ENCODE results near the gene HMSD. TPM values are rescaled to one million over a fixed set of nuclear protein-coding genes. Genes with fewer than 3 reads are reported as not detected.

Gene HMSD
- total and polyA plus RNA-seq, 9 donors = 0.12 to 0.51 (median 0.18) TPM; not detected in 6

- Histone ChIP-seq H3K4me3 (ENCODE audit: low read length) (no peak overlapping the region), H3K27ac (ENCODE audit: low read length) (no peak overlapping the region), H3K4me1 (ENCODE audit: control insufficient read depth, insufficient read depth, low read length) (peaks cover 11% of the 10 kb centered on the region), H3K9me3 (replicated peaks; ENCODE audit: control insufficient read depth, low read depth, low read length) (no peaks in the 10 kb centered on the region), H3K27me3 (ENCODE audit: control insufficient read depth, insufficient read depth, low read length) (no peaks in the 10 kb centered on the region), H3K36me3 (ENCODE audit: control insufficient read depth, insufficient read depth, low read length) (no peaks in the 10 kb centered on the region)
- no peak for DNase-seq
- 72% methylated on average over 11 of the region's 13 CpGs for WGBS (ENCODE audit: insufficient coverage)
Measured at GRCh38 chr18:63971320-63972001, 22.4 kb downstream of the HMSD start.

GRCh38 chr18:63972002-63972376 lies 22.9 kb downstream of the HMSD start:
- DNase-seq = no peak
- Histone ChIP-seq H3K4me1 (ENCODE audit: control insufficient read depth, insufficient read depth, low read length) (peaks cover 11% of the 10 kb centered on the region), H3K4me3 (ENCODE audit: low read length) (no peak overlapping the region), H3K9me3 (replicated peaks; ENCODE audit: control insufficient read depth, low read depth, low read length) (no peaks in the 10 kb centered on the region), H3K27me3 (ENCODE audit: control insufficient read depth, insufficient read depth, low read length) (no peaks in the 10 kb centered on the region), H3K36me3 (ENCODE audit: control insufficient read depth, insufficient read depth, low read length) (no peaks in the 10 kb centered on the region), H3K27ac (ENCODE audit: low read length) (no peak overlapping the region)
- WGBS (ENCODE audit: insufficient coverage) = 100% methylated on average over 1 of the region's 5 CpGs

GRCh38 chr18:63974991-63975390 lies 25.9 kb downstream of the HMSD start:
- H3K4me3 ChIP-seq (ENCODE audit: low read length) = no peak overlapping the region
- no peaks in the 10 kb centered on the region for H3K36me3 ChIP-seq (ENCODE audit: control insufficient read depth, insufficient read depth, low read length)
- H3K27me3 ChIP-seq (ENCODE audit: control insufficient read depth, insufficient read depth, low read length) = no peaks in the 10 kb centered on the region
- no peaks in the 10 kb centered on the region for H3K9me3 ChIP-seq (replicated peaks; ENCODE audit: control insufficient read depth, low read depth, low read length)
- no peak overlapping the region for H3K27ac ChIP-seq (ENCODE audit: low read length)
- DNase-seq = no peak
- peaks cover 7% of the 10 kb centered on the region for H3K4me1 ChIP-seq (ENCODE audit: control insufficient read depth, insufficient read depth, low read length)
- WGBS (ENCODE audit: insufficient coverage) = no CpG with 5 or more reads among the region's 2 CpGs

- H3K27me3 ChIP-seq (ENCODE audit: control insufficient read depth, insufficient read depth, low read length) = no peaks in the 10 kb centered on the region
- WGBS (ENCODE audit: insufficient coverage) = no CpG with 5 or more reads among the region's 3 CpGs
- no peak overlapping the region for H3K27ac ChIP-seq (ENCODE audit: low read length)
- no peaks in the 10 kb centered on the region for H3K9me3 ChIP-seq (replicated peaks; ENCODE audit: control insufficient read depth, low read depth, low read length)
- no peak overlapping the region for H3K4me3 ChIP-seq (ENCODE audit: low read length)
- peak; percentile 24 for DNase-seq
- peaks cover 5% of the 10 kb centered on the region for H3K4me1 ChIP-seq (ENCODE audit: control insufficient read depth, insufficient read depth, low read length)
- H3K36me3 ChIP-seq (ENCODE audit: control insufficient read depth, insufficient read depth, low read length) = no peaks in the 10 kb centered on the region
Measured at GRCh38 chr18:63975628-63976027, 26.5 kb downstream of the HMSD start.

GRCh38 chr18:63977040-63977439 lies 27.9 kb downstream of the HMSD start:
- H3K36me3 ChIP-seq (ENCODE audit: control insufficient read depth, insufficient read depth, low read length) = no peaks in the 10 kb centered on the region
- 80% methylated on average over 2 of the region's 3 CpGs for WGBS (ENCODE audit: insufficient coverage)
- no peaks in the 10 kb centered on the region for H3K27me3 ChIP-seq (ENCODE audit: control insufficient read depth, insufficient read depth, low read length)
- no peak overlapping the region for H3K27ac ChIP-seq (ENCODE audit: low read length)
- H3K9me3 ChIP-seq (replicated peaks; ENCODE audit: control insufficient read depth, low read depth, low read length) = no peaks in the 10 kb centered on the region
- H3K4me3 ChIP-seq (ENCODE audit: low read length) = no peak overlapping the region
- H3K4me1 ChIP-seq (ENCODE audit: control insufficient read depth, insufficient read depth, low read length) = no peaks in the 10 kb centered on the region
- no peak for DNase-seq

GRCh38 chr18:63979409-63979920 lies 30.4 kb downstream of the HMSD start:
- peak; percentile 75 for DNase-seq
- no peaks in the 10 kb centered on the region for H3K36me3 ChIP-seq (ENCODE audit: control insufficient read depth, insufficient read depth, low read length)
- no peaks in the 10 kb centered on the region for H3K27me3 ChIP-seq (ENCODE audit: control insufficient read depth, insufficient read depth, low read length)
- WGBS (ENCODE audit: insufficient coverage) = 10% methylated on average over 2 of the region's 6 CpGs
- H3K27ac ChIP-seq (ENCODE audit: low read length) = no peak overlapping the region
- H3K9me3 ChIP-seq (replicated peaks; ENCODE audit: control insufficient read depth, low read depth, low read length) = no peaks in the 10 kb centered on the region
- H3K4me1 ChIP-seq (ENCODE audit: control insufficient read depth, insufficient read depth, low read length) = no peaks in the 10 kb centered on the region
- H3K4me3 ChIP-seq (ENCODE audit: low read length) = no peak overlapping the region

- no peak for DNase-seq
- H3K9me3 ChIP-seq (replicated peaks; ENCODE audit: control insufficient read depth, low read depth, low read length) = no peaks in the 10 kb centered on the region
- H3K4me1 ChIP-seq (ENCODE audit: control insufficient read depth, insufficient read depth, low read length) = no peaks in the 10 kb centered on the region
- H3K27me3 ChIP-seq (ENCODE audit: control insufficient read depth, insufficient read depth, low read length) = no peaks in the 10 kb centered on the region
- no peak overlapping the region for H3K27ac ChIP-seq (ENCODE audit: low read length)
- no peak overlapping the region for H3K4me3 ChIP-seq (ENCODE audit: low read length)
- 59% methylated on average over 4 of the region's 7 CpGs for WGBS (ENCODE audit: insufficient coverage)
- H3K36me3 ChIP-seq (ENCODE audit: control insufficient read depth, insufficient read depth, low read length) = no peaks in the 10 kb centered on the region
Measured at GRCh38 chr18:63980027-63980426, 30.9 kb downstream of the HMSD start.

- DNase-seq = no peak
- 91% methylated on average over 4 of the region's 6 CpGs for WGBS (ENCODE audit: insufficient coverage)
- no peaks in the 10 kb centered on the region for H3K4me1 ChIP-seq (ENCODE audit: control insufficient read depth, insufficient read depth, low read length)
- no peaks in the 10 kb centered on the region for H3K27me3 ChIP-seq (ENCODE audit: control insufficient read depth, insufficient read depth, low read length)
- no peak overlapping the region for H3K27ac ChIP-seq (ENCODE audit: low read length)
- H3K4me3 ChIP-seq (ENCODE audit: low read length) = no peak overlapping the region
- no peaks in the 10 kb centered on the region for H3K36me3 ChIP-seq (ENCODE audit: control insufficient read depth, insufficient read depth, low read length)
- no peaks in the 10 kb centered on the region for H3K9me3 ChIP-seq (replicated peaks; ENCODE audit: control insufficient read depth, low read depth, low read length)
Measured at GRCh38 chr18:63980896-63981460, 31.9 kb downstream of the HMSD start.

- Histone ChIP-seq H3K27ac (ENCODE audit: low read length) (no peak overlapping the region), H3K4me1 (ENCODE audit: control insufficient read depth, insufficient read depth, low read length) (no peaks in the 10 kb centered on the region), H3K36me3 (ENCODE audit: control insufficient read depth, insufficient read depth, low read length) (no peaks in the 10 kb centered on the region), H3K27me3 (ENCODE audit: control insufficient read depth, insufficient read depth, low read length) (no peaks in the 10 kb centered on the region), H3K9me3 (replicated peaks; ENCODE audit: control insufficient read depth, low read depth, low read length) (no peaks in the 10 kb centered on the region), H3K4me3 (ENCODE audit: low read length) (no peak overlapping the region)
- WGBS (ENCODE audit: insufficient coverage) = 86% methylated on average over 1 of the region's 2 CpGs
- no peak for DNase-seq
Measured at GRCh38 chr18:63981719-63982118, 32.6 kb downstream of the HMSD start.

- 90% methylated on average over 2 of the region's 3 CpGs for WGBS (ENCODE audit: insufficient coverage)
- no peak overlapping the region for H3K27ac ChIP-seq (ENCODE audit: low read length)
- no peaks in the 10 kb centered on the region for H3K4me1 ChIP-seq (ENCODE audit: control insufficient read depth, insufficient read depth, low read length)
- no peaks in the 10 kb centered on the region for H3K36me3 ChIP-seq (ENCODE audit: control insufficient read depth, insufficient read depth, low read length)
- H3K4me3 ChIP-seq (ENCODE audit: low read length) = no peak overlapping the region
- no peaks in the 10 kb centered on the region for H3K27me3 ChIP-seq (ENCODE audit: control insufficient read depth, insufficient read depth, low read length)
- H3K9me3 ChIP-seq (replicated peaks; ENCODE audit: control insufficient read depth, low read depth, low read length) = no peaks in the 10 kb centered on the region
- no peak for DNase-seq
Measured at GRCh38 chr18:63982361-63982760, 33.3 kb downstream of the HMSD start.

All from muscle of leg (tissue), 11 donors.